GM12878 (cell line): ENCODE measurements around the gene ADAMTS17. TPM values are rescaled to one million over a fixed set of nuclear protein-coding genes. Genes with fewer than 3 reads are reported as not detected.

Experiments used
- ATAC-seq: fragments of 200-7000 bp; cut with Tn5 transposase; 3 replicates; pipeline ENCODE4 v1.9.1; 2020; ENCODE audit warnings: mild to moderate bottlenecking, moderate library complexity
- BruUV-seq: library from RNA; stranded (reverse); fragments of 400-500 nt; replicated peaks from 2 replicates; lab custom pipeline; 2021; lab: Mats Ljungman, UMichigan
- CTCF ChIA-PET: fragments of 300-600 bp; sonication (Branson Sonifier 250); formaldehyde crosslinking; extraction: SDS; loops from one replicate; lab custom pipeline; 2021; ENCODE audit warnings: inconsistent platforms; lab: Yijun Ruan, JAX
- POLR2A ChIA-PET: fragments of 350-600 bp; formaldehyde crosslinking; extraction: SDS; loops from one replicate; lab custom pipeline; 2021; ENCODE audit warnings: inconsistent platforms; lab: Charles Lee
- RAD21 ChIA-PET: fragments of 300-600 bp; sonication (Branson Sonifier 250); formaldehyde crosslinking; loops from one replicate; lab custom pipeline; 2023; ENCODE audit warnings: antibody characterized with exemption; ENCODE audit not compliant: unreplicated experiment; lab: Charles Lee
- SMC1A ChIA-PET: fragments of 300-600 bp; sonication (Branson Sonifier 250); formaldehyde crosslinking; loops from one replicate; lab custom pipeline; 2023; ENCODE audit not compliant: unreplicated experiment, uncharacterized antibody; lab: Charles Lee
- DNase-seq: peaks from one replicate; pipeline ENCODE4 v3.0.0-alpha.2; 2011; ENCODE audit warnings: low read depth, low spot score
- FAIRE-seq: peaks from 3 replicates; lab custom pipeline; 2011; peaks lifted over from hg19 to GRCh38; lab: Jason Lieb, UNC
- H2AFZ ChIP-seq: 2 replicates; pipeline ENCODE4 v1.6.0; 2011; ENCODE audit warnings: low read depth, low read length, control low read depth; ENCODE audit not compliant: control insufficient read depth
- H3K27ac ChIP-seq: 2 replicates; pipeline ENCODE4 v1.5.1; 2011; ENCODE audit warnings: control low read depth; ENCODE audit not compliant: control insufficient read depth, insufficient read depth
- H3K27me3 ChIP-seq, 2 experiments: replicated peaks in 1 of 2; 2 replicates each; pipeline versions ENCODE4 v1.6.0 to v1.6.1; 2011; ENCODE audit warnings: low read length in 1 of 2; ENCODE audit not compliant: control insufficient read depth in 2 of 2, insufficient read depth in 2 of 2
- H3K36me3 ChIP-seq, 2 experiments: 2 replicates each; pipeline ENCODE4 v1.5.1; 2011; ENCODE audit warnings: low read length in 1 of 2; ENCODE audit not compliant: control insufficient read depth in 2 of 2, insufficient read depth in 2 of 2
- H3K4me1 ChIP-seq: 2 replicates; pipeline ENCODE4 v1.6.1; 2011; ENCODE audit warnings: mild to moderate bottlenecking, low read length, moderate library complexity, mixed read lengths; ENCODE audit not compliant: control insufficient read depth, insufficient read depth
- H3K4me2 ChIP-seq: 2 replicates; pipeline ENCODE4 v1.6.0; 2011; ENCODE audit warnings: control low read depth; ENCODE audit not compliant: control insufficient read depth, insufficient read depth
- H3K4me3 ChIP-seq: fragments of 200-600 bp; sonication (generic); 2 replicates; pipeline ENCODE4 v1.5.1; 2016
- H3K79me2 ChIP-seq: 2 replicates; pipeline ENCODE4 v1.6.0; 2011; ENCODE audit warnings: low read length; ENCODE audit not compliant: control insufficient read depth, insufficient read depth
- H3K9ac ChIP-seq: 2 replicates; pipeline ENCODE4 v1.8.0; 2011; ENCODE audit warnings: low read length, control low read depth, mixed read lengths; ENCODE audit not compliant: control insufficient read depth, insufficient read depth
- H3K9me3 ChIP-seq: replicated peaks from 3 replicates; pipeline ENCODE4 v1.5.1; 2011; ENCODE audit warnings: mild to moderate bottlenecking, low read length; ENCODE audit not compliant: control insufficient read depth, insufficient read depth
- H4K20me1 ChIP-seq: 2 replicates; pipeline ENCODE4 v1.6.0; 2011; ENCODE audit not compliant: control insufficient read depth, insufficient read depth
- CHD2 ChIP-seq: IDR thresholded peaks from 2 replicates; pipeline ENCODE4 v1.6.1; 2011; ENCODE audit warnings: low read depth, low read length, improper control_type of control experiment, borderline replicate concordance
- ETV6 ChIP-seq, 2 experiments: fragments of 450-650 bp in 1 of 2; IDR thresholded peaks in 1 of 2; conservative IDR thresholded peaks in 1 of 2; 2 replicates each; pipeline ENCODE4 v1.6.1; 2014; ENCODE audit warnings: antibody characterized with exemption in 1 of 2, borderline replicate concordance in 1 of 2, low read depth in 1 of 2, mild to moderate bottlenecking in 1 of 2, moderate library complexity in 1 of 2
- FOXM1 ChIP-seq: IDR thresholded peaks from 2 replicates; pipeline ENCODE4 v1.6.1; 2012; ENCODE audit warnings: low read depth, mild to moderate bottlenecking, inconsistent platforms, low read length, moderate library complexity
- KLF5 ChIP-seq: fragments of 450-650 bp; IDR thresholded peaks from 2 replicates; pipeline ENCODE4 v1.6.1; 2014; ENCODE audit warnings: mild to moderate bottlenecking; ENCODE audit not compliant: partially characterized antibody
- MEF2A ChIP-seq: IDR thresholded peaks from 2 replicates; pipeline ENCODE4 v1.6.1; 2011; ENCODE audit warnings: low read depth, mild to moderate bottlenecking, low read length, moderate library complexity; ENCODE audit not compliant: insufficient read depth
- MTA2 ChIP-seq: fragments of 450-650 bp; IDR thresholded peaks from 2 replicates; pipeline ENCODE4 v1.6.1; 2016; ENCODE audit warnings: low read depth, mild to moderate bottlenecking, moderate library complexity
- SMARCA5 ChIP-seq: fragments of 450-650 bp; IDR thresholded peaks from 2 replicates; pipeline ENCODE4 v1.6.1; 2017; ENCODE audit warnings: mild to moderate bottlenecking
- WGBS: methylation state at CpG from one replicate; pipeline ENCODE4 v1.1.6; 2016; ENCODE audit warnings: low lambda C conversion rate; ENCODE audit not compliant: insufficient replicate concordance, insufficient coverage; ENCODE audit errors: missing lambda C conversion rate; 5-methylcytosine and 5-hydroxymethylcytosine counted together
- in situ Hi-C: fragments of 300-500 bp; cut with MboI; formaldehyde crosslinking; loops from 9 replicates; pipeline ENCODE4 v1.14.3; 2018; ENCODE audit warnings: mixed read lengths
- intact Hi-C: fragments of 100-400 bp; cut with micrococcal nuclease; formaldehyde crosslinking; loops from one replicate; pipeline ENCODE4 v1.14.2; 2022; ENCODE audit not compliant: unreplicated experiment
- polyA plus RNA-seq, 11 experiments: library from polyadenylated mRNA; depleted of rRNA in 4 of 11; unstranded in 6 of 11; stranded (reverse) in 5 of 11; fragments of >200 nt; fragmentation: Nextera tagmentation in 4 of 11; fragmentation: Illumina TruSeq in 1 of 11; extraction: Ambion mirVana in 4 of 11; extraction: Trizol in 1 of 11; gene quantifications; 1 replicate in 1 of 11; 2 replicates in 10 of 11; pipeline versions ENCODE4 v1.2.1 to v1.2.3, GENCODE V29; 2011 to 2016; ENCODE audit warnings: inconsistent platforms in 2 of 11, missing spikeins in 2 of 11, low read depth in 1 of 11
- total RNA-seq, 4 experiments: library from RNA; depleted of rRNA in 3 of 4; stranded (reverse); fragments of >200 nt in 3 of 4; fragmentation: Illumina TruSeq in 1 of 4; extraction: Trizol in 1 of 4; gene quantifications; 2 replicates each; pipeline versions ENCODE4 v1.2.1 to v1.2.3, GENCODE V29; 2013 to 2021
- TF ChIP-seq, protein P1 (sequence below): fragments of 450-650 bp; IDR thresholded peaks from 2 replicates; pipeline ENCODE4 v1.6.1; 2016; ENCODE audit warnings: mild to moderate bottlenecking, moderate library complexity, borderline replicate concordance
- TF ChIP-seq, protein P2 (sequence below): IDR thresholded peaks from 2 replicates; pipeline ENCODE4 v1.6.1; 2012; ENCODE audit warnings: low read depth, low read length, improper control_type of control experiment
- TF ChIP-seq, protein P3 (sequence below): fragments of 450-650 bp; IDR thresholded peaks from 2 replicates; pipeline ENCODE4 v1.6.1; 2017; ENCODE audit warnings: mild to moderate bottlenecking
- TF ChIP-seq, protein P4 (sequence below): IDR thresholded peaks from 2 replicates; pipeline ENCODE4 v1.6.1; 2012; ENCODE audit warnings: mild to moderate bottlenecking, low read depth, low read length

Gene ADAMTS17
- total and polyA plus RNA-seq, 10 of the 15 experiments (the other 5 are each of a cell fraction or from before 2014, with no cell fraction given): 0.04 to 0.50 (median 0.10) TPM; not detected in 4

DNA sequence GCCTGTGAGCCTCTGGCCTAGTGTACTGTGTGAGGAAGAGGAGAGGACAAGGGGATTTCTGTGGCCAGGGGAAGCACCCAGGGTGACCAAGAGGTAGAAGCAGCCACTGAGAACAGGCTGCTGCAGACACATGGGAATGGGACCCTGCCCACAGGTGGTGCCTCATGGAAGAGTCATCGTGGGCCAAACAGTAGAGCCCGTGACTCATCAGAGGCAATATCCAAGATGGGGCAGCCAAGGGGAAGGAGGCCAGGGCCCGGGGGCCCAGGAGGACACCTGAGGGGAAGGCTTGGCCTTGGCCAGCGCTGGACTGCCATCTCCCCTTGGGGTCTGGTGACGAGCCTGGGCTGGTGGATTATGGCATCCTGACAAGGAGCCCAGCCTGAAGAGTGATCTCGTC, 333.5 kb downstream of the ADAMTS17 start:
- Histone ChIP-seq H4K20me1 (no peaks in the 10 kb centered on the region), H3K36me3 (no peaks in the 10 kb centered on the region), H3K4me2 (no peak overlapping the region), H3K4me1 (no peaks in the 10 kb centered on the region), H3K9ac (no peak overlapping the region), H3K79me2 (no peaks in the 10 kb centered on the region), H3K27me3 (no peaks in the 10 kb centered on the region), H3K9me3 (no peaks in the 10 kb centered on the region), H3K27ac (no peak overlapping the region), H3K4me3 (no peak overlapping the region), H2AFZ (no peak overlapping the region)
- WGBS: 11% methylated on average over 6 of the region's 6 CpGs
- DNase-seq (no peak), FAIRE-seq (no peak), ATAC-seq (no peak)
- RAD21 ChIA-PET: no interaction called here
- intact Hi-C loops: no loop called here
- SMC1A ChIA-PET: no interaction called here
- BruUV-seq: no TSS peak
- POLR2A ChIA-PET: no interaction called here
- CTCF ChIA-PET: no interaction called here
- in situ Hi-C loops: no loop called here
- TF ChIP-seq, protein P1, sequence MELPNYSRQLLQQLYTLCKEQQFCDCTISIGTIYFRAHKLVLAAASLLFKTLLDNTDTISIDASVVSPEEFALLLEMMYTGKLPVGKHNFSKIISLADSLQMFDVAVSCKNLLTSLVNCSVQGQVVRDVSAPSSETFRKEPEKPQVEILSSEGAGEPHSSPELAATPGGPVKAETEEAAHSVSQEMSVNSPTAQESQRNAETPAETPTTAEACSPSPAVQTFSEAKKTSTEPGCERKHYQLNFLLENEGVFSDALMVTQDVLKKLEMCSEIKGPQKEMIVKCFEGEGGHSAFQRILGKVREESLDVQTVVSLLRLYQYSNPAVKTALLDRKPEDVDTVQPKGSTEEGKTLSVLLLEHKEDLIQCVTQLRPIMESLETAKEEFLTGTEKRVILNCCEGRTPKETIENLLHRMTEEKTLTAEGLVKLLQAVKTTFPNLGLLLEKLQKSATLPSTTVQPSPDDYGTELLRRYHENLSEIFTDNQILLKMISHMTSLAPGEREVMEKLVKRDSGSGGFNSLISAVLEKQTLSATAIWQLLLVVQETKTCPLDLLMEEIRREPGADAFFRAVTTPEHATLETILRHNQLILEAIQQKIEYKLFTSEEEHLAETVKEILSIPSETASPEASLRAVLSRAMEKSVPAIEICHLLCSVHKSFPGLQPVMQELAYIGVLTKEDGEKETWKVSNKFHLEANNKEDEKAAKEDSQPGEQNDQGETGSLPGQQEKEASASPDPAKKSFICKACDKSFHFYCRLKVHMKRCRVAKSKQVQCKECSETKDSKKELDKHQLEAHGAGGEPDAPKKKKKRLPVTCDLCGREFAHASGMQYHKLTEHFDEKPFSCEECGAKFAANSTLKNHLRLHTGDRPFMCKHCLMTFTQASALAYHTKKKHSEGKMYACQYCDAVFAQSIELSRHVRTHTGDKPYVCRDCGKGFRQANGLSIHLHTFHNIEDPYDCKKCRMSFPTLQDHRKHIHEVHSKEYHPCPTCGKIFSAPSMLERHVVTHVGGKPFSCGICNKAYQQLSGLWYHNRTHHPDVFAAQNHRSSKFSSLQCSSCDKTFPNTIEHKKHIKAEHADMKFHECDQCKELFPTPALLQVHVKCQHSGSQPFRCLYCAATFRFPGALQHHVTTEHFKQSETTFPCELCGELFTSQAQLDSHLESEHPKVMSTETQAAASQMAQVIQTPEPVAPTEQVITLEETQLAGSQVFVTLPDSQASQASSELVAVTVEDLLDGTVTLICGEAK: no peak
- TF ChIP-seq, protein P2, sequence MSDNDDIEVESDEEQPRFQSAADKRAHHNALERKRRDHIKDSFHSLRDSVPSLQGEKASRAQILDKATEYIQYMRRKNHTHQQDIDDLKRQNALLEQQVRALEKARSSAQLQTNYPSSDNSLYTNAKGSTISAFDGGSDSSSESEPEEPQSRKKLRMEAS: no peak
- TF ChIP-seq, protein P3, sequence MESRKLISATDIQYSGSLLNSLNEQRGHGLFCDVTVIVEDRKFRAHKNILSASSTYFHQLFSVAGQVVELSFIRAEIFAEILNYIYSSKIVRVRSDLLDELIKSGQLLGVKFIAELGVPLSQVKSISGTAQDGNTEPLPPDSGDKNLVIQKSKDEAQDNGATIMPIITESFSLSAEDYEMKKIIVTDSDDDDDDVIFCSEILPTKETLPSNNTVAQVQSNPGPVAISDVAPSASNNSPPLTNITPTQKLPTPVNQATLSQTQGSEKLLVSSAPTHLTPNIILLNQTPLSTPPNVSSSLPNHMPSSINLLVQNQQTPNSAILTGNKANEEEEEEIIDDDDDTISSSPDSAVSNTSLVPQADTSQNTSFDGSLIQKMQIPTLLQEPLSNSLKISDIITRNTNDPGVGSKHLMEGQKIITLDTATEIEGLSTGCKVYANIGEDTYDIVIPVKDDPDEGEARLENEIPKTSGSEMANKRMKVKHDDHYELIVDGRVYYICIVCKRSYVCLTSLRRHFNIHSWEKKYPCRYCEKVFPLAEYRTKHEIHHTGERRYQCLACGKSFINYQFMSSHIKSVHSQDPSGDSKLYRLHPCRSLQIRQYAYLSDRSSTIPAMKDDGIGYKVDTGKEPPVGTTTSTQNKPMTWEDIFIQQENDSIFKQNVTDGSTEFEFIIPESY: no peak
- TF ChIP-seq KLF5 (no peak), MTA2 (no peak), ETV6 (conservative IDR thresholded peaks at IDR 0.05 in 1 of 2, IDR thresholded peaks at IDR 0.05 in 1 of 2; ENCODE audit: borderline replicate concordance in 1 of 2, low read depth in 1 of 2) (no peak), FOXM1 (no peak), SMARCA5 (no peak), CHD2 (no peak), MEF2A (no peak)
- TF ChIP-seq, protein P4, sequence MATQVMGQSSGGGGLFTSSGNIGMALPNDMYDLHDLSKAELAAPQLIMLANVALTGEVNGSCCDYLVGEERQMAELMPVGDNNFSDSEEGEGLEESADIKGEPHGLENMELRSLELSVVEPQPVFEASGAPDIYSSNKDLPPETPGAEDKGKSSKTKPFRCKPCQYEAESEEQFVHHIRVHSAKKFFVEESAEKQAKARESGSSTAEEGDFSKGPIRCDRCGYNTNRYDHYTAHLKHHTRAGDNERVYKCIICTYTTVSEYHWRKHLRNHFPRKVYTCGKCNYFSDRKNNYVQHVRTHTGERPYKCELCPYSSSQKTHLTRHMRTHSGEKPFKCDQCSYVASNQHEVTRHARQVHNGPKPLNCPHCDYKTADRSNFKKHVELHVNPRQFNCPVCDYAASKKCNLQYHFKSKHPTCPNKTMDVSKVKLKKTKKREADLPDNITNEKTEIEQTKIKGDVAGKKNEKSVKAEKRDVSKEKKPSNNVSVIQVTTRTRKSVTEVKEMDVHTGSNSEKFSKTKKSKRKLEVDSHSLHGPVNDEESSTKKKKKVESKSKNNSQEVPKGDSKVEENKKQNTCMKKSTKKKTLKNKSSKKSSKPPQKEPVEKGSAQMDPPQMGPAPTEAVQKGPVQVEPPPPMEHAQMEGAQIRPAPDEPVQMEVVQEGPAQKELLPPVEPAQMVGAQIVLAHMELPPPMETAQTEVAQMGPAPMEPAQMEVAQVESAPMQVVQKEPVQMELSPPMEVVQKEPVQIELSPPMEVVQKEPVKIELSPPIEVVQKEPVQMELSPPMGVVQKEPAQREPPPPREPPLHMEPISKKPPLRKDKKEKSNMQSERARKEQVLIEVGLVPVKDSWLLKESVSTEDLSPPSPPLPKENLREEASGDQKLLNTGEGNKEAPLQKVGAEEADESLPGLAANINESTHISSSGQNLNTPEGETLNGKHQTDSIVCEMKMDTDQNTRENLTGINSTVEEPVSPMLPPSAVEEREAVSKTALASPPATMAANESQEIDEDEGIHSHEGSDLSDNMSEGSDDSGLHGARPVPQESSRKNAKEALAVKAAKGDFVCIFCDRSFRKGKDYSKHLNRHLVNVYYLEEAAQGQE: no peak
